ENCODE data around the gene TDRD10. TPM values are rescaled to one million over a fixed set of nuclear protein-coding genes. Genes with fewer than 3 reads are reported as not detected.
A peak's percentile ranks its signal among the peaks of the same experiment; 100 is the strongest.

TDRD10 gene
- total RNA-seq, 1 experiment from 2014 or later: not detected

DNA sequence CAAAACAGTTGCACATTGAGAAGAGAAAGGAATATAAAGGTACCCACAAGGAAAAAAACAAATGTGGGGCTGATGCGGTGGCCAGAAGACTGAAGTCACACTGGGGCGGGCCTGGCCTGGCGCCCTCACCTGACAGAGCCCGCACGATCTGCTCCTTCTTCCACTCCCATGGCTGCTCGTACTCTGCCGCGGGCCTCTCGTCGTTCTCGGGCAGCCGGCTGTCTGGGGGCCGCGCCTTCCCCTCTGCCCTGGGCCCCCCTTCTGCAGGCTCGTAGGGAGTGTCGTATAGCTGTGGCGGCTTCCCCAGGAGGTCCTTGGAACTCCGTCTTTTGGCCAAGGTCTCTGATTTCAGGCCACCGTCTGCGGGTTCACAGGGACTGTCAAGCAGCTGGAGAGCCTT, 13.1 kb upstream of the TDRD10 start:
- Histone ChIP-seq H3K4me3 (no peak overlapping the region), H3K36me3 (no peaks in the 10 kb centered on the region), H3K27ac (no peak overlapping the region), H3K4me1 (replicated peaks) (peaks cover 8% of the 10 kb centered on the region), H3K27me3 (replicated peaks) (peaks cover 48% of the 10 kb centered on the region), H3K9me3 (replicated peaks) (no peaks in the 10 kb centered on the region)
- no peak for DNase-seq (ENCODE audit: low read depth in 1 of 2, low spot score in 2 of 2)

DNA sequence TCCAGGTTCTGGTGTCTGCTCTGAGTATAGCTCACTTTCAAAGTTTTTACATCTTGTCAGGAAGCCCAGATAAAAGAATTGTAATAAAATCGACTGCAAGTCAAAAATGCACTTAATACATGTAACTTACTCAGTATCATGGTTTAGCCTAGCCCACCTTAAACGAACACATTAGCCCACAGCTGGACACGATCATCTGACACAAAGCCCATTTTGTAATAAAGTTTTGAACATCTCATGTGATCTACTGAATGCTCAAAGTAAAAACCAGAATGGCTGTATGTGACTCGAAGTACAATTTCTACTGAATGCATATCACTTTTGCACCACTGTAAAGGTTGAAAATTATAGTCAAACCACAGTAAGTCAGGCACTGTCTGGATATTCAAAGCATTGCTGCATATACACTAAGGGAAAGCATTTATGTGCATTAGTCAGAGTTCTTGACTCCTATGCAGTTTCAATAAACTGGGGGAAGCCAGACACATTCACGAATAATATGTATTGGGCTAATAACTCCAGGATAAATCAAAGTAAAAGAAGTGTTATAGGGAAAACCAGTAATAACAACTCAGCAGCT, 12.2 kb upstream of the TDRD10 start:
- Histone ChIP-seq H3K27ac (no peak overlapping the region), H3K36me3 (no peaks in the 10 kb centered on the region), H3K27me3 (replicated peaks) (peaks cover 54% of the 10 kb centered on the region), H3K4me3 (no peak overlapping the region), H3K4me1 (replicated peaks) (no peaks in the 10 kb centered on the region), H3K9me3 (replicated peaks) (no peaks in the 10 kb centered on the region; the same call in 1 of the 2 replicates)
- DNase-seq (ENCODE audit: low read depth in 1 of 2, low spot score in 2 of 2): no peak

DNA sequence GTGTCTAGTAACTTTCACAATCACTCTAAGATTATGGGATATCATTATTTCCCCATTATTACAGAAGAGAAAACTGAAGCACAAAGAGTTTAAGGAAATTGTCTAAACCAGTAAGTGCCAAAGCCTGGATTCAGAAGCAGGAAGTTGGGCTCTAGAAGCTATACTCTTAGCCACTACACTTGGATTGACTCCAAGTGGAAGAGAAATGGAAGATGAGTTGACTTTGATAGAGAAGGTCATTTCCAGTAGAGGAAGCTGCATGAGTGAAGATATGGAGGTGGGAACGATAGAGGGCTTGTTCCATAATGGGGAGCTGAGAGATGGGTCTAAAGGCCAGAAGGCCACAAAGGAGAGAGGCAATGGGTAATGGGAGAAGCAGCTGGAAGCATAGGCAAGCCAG, 11.7 kb upstream of the TDRD10 start:
- Histone ChIP-seq H3K27me3 (replicated peaks) (peaks cover 59% of the 10 kb centered on the region), H3K4me3 (no peak overlapping the region), H3K4me1 (replicated peaks) (no peaks in the 10 kb centered on the region), H3K36me3 (no peaks in the 10 kb centered on the region), H3K27ac (no peak overlapping the region), H3K9me3 (replicated peaks) (no peaks in the 10 kb centered on the region; the same call in 1 of the 2 replicates)
- no peak for DNase-seq (ENCODE audit: low read depth in 1 of 2, low spot score in 2 of 2)

DNA sequence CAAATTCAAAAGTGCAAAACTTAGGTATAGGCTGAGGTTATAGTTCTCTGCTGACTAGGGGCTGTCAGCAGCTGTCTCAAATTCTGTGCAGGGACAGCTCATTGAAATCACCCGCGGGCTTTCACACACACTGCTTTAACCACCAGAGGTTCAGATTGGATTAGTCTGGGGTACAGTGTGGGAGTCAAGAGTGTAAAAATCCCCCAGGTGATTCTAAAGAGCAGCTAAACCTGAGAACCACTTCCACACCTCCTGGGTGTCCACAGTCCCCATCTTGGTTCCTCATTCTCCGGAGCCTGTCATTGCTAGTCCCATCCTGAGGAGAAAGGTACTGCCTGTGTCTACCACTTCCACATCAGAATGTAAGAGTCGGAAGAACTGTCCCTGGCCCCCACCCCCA, 9.9 kb upstream of the TDRD10 start:
- H3K4me3 ChIP-seq: no peak overlapping the region
- no peaks in the 10 kb centered on the region; the same call in 1 of the 2 replicates for H3K9me3 ChIP-seq (replicated peaks)
- H3K4me1 ChIP-seq (replicated peaks): no peaks in the 10 kb centered on the region
- DNase-seq (ENCODE audit: low read depth in 1 of 2, low spot score in 2 of 2): no peak
- H3K36me3 ChIP-seq: no peaks in the 10 kb centered on the region
- peaks cover 75% of the 10 kb centered on the region for H3K27me3 ChIP-seq (replicated peaks)
- no peak overlapping the region for H3K27ac ChIP-seq

DNA sequence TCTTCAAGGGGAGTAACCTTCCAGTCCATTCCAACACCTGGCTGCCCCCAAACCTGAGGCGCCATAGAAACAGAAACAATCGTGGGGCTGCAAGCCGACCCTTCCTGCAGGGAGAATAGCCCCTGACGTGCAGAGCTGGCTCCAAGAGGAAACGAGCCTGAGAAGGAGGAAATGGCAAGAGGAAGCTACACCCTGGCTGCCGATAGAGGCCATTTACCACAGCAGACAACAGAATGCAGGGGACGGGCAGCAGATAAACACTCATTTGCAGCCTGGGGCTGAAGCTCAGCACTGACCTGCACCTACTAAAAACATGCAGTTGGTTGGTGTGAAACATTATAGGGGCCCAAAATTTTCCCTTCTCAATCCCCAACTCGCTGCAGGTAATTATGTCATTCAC, 8.7 kb upstream of the TDRD10 start:
- Histone ChIP-seq H3K27ac (no peak overlapping the region), H3K4me1 (replicated peaks) (no peaks in the 10 kb centered on the region), H3K4me3 (no peak overlapping the region), H3K9me3 (replicated peaks) (no peaks in the 10 kb centered on the region; the same call in 1 of the 2 replicates), H3K27me3 (replicated peaks) (peaks cover 81% of the 10 kb centered on the region), H3K36me3 (no peaks in the 10 kb centered on the region)
- DNase-seq (ENCODE audit: low read depth in 1 of 2, low spot score in 2 of 2): no peak

DNA sequence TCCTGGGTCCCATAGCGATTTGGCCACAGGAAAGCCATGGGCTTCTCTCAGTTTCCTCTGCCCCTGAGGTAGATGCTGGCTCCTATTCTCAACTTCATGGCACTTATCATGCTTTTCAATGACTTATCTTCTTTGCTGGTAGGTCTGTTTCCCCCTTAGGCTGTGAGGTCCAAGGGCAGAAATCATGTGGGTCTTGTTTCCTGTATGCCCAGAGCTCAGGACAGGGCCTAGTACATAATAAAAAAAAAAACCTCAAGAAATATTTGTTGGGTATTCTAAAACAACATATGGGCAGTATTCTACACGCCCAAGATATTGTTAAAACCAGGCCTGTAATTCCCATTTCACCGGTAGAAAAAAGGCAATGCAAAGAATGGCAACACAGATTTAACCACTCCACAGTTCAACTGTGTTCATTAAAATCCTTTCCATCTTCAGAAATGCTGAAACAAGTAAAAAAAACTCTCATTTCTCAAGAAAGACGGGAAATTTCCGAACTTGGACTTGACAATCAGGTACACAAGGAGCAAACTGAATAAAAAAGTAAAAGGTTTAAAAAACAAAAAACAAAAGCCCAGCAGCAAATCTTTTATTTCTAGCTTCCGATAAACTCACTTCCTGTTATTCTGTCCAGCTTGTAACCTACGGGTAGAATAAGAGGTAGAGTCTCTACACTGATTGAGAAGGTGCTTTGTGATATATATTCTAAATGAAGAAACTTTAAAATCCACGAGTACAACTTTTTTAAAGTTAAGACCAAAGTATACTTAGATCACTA, 6.3 kb upstream of the TDRD10 start:
- Histone ChIP-seq H3K36me3 (no peaks in the 10 kb centered on the region), H3K9me3 (replicated peaks) (no peaks in the 10 kb centered on the region; the same call in 1 of the 2 replicates), H3K27ac (no peak overlapping the region), H3K4me3 (no peak overlapping the region), H3K27me3 (replicated peaks) (peaks cover 87% of the 10 kb centered on the region), H3K4me1 (replicated peaks) (no peaks in the 10 kb centered on the region)
- no peak for DNase-seq (ENCODE audit: low read depth in 1 of 2, low spot score in 2 of 2)

DNA sequence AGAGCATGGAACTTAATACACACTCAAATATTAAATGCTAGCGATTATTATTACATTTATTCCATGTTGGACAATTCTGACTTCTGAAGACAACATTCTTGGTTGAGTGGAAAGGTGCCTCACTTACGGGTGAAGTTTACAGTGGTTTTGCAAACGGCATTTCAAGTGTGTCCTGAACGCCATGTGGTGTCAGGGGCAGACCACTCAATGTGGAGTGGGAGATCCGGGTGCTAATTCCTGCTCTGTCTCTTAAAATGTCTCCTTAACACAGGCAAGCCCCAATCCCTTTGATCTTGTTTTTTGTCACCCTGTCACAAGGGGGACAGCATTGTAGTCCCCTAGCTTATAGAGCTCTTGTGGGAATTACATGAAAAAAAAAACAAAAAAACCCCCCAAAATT, 5.6 kb upstream of the TDRD10 start:
- no peaks in the 10 kb centered on the region for H3K4me1 ChIP-seq (replicated peaks)
- no peaks in the 10 kb centered on the region for H3K36me3 ChIP-seq
- H3K9me3 ChIP-seq (replicated peaks): peaks cover under 1% of the 10 kb centered on the region; the same call in 1 of the 2 replicates
- peaks cover 87% of the 10 kb centered on the region for H3K27me3 ChIP-seq (replicated peaks)
- no peak for DNase-seq (ENCODE audit: low read depth in 1 of 2, low spot score in 2 of 2)
- H3K4me3 ChIP-seq: no peak overlapping the region
- H3K27ac ChIP-seq: no peak overlapping the region

DNA sequence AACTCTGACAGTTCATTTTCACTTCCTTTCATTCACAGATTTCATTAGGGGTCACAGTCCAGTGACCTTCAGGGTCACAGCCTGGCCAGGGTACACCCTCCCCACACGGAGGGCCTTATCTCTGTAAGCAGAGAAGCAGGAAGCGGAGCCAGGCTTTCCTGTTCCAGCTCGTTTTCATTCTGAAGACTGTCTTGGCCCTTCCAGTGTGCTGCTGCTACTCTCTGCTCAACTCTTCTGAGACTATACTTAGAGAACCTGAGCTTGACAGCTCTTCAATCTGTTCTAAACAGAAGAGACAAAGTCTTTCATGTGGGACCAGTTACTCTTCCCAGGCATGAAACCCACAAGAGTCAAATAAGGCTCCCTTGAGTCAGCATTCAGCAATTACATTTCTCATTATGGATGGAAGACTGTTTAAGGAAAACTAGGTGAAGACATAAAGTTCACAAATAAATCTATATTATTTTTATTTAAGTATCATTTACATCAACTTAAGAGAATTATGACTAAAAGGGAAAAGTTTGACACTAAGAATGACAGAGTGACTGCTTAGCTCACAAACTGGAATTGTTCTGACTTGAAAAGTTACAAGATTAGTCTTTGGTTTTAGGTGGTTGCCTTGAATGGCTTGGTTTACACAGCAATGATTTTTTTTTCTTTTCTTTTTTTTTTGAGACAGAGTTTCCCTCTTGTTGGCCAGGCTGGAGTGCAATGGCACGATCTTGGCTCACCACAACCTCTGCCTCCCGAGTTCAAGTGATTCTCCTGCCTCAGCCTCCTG, 4.8 kb upstream of the TDRD10 start:
- Histone ChIP-seq H3K36me3 (no peaks in the 10 kb centered on the region), H3K4me3 (no peak overlapping the region), H3K9me3 (replicated peaks) (peaks cover 6% of the 10 kb centered on the region), H3K4me1 (replicated peaks) (peaks cover 8% of the 10 kb centered on the region), H3K27ac (no peak overlapping the region), H3K27me3 (replicated peaks) (peaks cover 87% of the 10 kb centered on the region)
- DNase-seq (ENCODE audit: low read depth in 1 of 2, low spot score in 2 of 2): no peak

DNA sequence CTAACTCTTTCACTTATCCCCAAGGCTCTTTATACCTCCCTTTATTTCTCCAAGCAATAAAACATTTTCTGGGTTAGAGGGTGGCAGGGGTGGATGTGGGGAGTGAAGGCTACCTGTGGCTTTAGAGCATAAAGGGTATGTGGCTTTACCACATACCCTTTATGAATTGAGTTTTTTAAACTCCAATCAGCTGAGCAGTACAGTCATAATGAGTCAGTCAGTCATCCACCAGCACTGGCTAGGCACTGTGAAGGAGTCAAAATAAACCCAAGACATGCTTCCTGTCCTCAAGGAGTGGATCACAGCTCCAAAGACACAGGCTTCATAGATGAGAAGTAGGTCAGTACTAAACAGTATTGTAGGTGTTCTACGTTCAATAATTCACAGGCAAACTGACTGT, 2.6 kb upstream of the TDRD10 start:
- H3K27me3 ChIP-seq (replicated peaks): peaks cover 93% of the 10 kb centered on the region
- no peaks in the 10 kb centered on the region for H3K36me3 ChIP-seq
- H3K4me1 ChIP-seq (replicated peaks): peaks cover 8% of the 10 kb centered on the region
- H3K4me3 ChIP-seq: no peak overlapping the region
- H3K9me3 ChIP-seq (replicated peaks): peaks cover 12% of the 10 kb centered on the region
- DNase-seq (ENCODE audit: low read depth in 1 of 2, low spot score in 2 of 2): no peak
- no peak overlapping the region for H3K27ac ChIP-seq

DNA sequence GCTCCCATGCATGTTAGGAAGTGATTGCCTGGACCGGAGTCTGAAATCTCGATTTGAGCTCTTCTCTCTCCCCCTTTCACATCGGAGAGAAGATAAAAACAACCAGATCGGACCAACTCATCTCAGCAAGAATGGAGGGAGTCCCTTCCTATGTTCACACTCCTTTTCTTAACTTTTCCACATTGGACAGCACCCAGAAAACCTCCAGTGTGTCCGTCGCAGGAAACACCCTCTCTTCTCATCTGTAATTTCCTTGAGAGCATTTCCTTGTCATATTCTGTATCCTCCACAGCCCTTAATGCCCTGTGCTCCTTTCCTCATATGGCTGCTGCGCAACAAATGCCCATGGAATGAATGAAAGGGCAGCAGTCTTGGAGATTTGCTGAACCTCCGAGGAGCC, 1.5 kb upstream of the TDRD10 start:
- DNase-seq (ENCODE audit: low read depth in 1 of 2, low spot score in 2 of 2): no peak
- no peak overlapping the region for H3K27ac ChIP-seq
- H3K4me1 ChIP-seq (replicated peaks): peaks cover 8% of the 10 kb centered on the region
- peaks cover 89% of the 10 kb centered on the region for H3K27me3 ChIP-seq (replicated peaks)
- peaks cover 12% of the 10 kb centered on the region for H3K9me3 ChIP-seq (replicated peaks)
- no peaks in the 10 kb centered on the region for H3K36me3 ChIP-seq
- H3K4me3 ChIP-seq: no peak overlapping the region

DNA sequence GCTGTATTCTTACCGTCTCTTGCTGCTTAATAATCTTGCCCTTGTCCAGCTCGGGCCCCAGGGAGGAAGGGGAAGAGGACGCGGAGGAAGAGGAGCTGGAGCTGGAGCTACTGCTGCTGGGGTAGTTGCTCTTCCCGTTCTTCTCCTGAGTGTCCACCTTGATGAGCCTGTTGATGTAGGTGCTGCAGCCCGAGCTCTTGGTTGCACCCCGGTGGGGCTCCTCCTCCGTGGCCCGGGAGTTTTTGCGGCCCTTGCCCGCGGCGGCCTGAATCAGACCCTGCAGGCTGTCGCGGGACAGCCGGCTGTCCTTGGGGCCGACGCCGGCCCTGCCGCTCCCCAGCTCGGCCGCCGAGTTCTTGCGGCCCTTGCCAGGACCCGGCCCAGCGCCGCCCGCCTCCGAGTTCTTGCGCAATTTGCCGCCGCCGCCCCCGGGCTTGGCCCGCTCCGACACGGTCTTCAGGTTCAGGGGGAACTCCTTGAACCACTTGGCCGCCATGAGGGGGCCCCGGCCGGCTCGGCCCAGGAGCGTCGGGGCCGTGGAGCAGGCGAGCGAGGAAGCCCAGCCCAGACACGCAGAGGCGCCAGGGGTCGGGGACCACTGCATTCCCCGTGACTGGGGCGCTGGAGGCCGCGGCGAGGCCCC, 475 bp upstream of the TDRD10 start:
- Histone ChIP-seq H3K4me1 (replicated peaks) (peaks cover 8% of the 10 kb centered on the region), H3K4me3 (no peak overlapping the region), H3K27me3 (replicated peaks) (peaks cover 84% of the 10 kb centered on the region), H3K27ac (no peak overlapping the region), H3K36me3 (no peaks in the 10 kb centered on the region), H3K9me3 (replicated peaks) (peaks cover 14% of the 10 kb centered on the region)
- DNase-seq (ENCODE audit: low read depth in 1 of 2, low spot score in 2 of 2): no peak

DNA sequence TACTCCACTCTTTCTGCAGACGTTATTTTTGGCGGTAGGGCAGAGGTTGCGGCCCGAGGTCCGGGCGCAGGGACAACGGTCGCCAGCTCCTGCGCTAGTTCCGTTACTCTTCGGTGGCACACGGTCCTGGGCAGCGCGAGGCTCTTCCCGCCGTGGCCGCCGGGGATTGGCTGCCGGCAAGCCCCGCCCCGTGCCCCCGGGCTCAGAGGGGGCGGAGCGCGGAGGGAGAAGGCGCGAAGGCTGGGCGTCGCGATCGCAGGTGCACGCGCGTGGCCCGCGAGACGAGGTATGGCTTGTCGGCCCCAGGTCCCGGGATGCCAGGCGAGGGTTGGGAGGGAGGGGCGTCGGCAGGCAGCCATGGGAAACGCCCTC, 711 bp downstream of the TDRD10 start:
- no peak for DNase-seq (ENCODE audit: low read depth in 1 of 2, low spot score in 2 of 2)
- Histone ChIP-seq H3K36me3 (no peaks in the 10 kb centered on the region), H3K9me3 (replicated peaks) (peaks cover 14% of the 10 kb centered on the region), H3K4me3 (no peak overlapping the region), H3K4me1 (replicated peaks) (peaks cover 8% of the 10 kb centered on the region), H3K27ac (no peak overlapping the region), H3K27me3 (replicated peaks) (peaks cover 84% of the 10 kb centered on the region)

DNA sequence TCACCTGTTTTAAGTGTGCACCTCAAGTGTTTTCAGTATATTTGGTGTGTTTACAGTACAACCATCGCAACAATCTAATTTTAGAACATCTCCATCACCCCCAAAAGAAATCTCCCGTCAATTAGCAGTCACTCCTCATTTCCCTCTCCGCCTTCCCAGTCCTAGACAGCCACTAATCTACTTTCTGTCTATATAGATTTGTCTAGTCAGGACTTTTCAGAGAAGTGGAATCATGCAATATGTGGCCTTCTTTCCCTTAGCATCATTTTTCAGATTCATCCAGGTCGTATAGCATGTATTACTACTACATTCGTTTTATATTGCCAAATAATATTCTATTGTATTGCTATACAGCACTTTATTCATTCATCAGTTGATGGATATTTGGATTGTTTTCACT, 1.9 kb downstream of the TDRD10 start:
- peaks cover 87% of the 10 kb centered on the region for H3K27me3 ChIP-seq (replicated peaks)

More for the DNA sequence above, 1.9 kb downstream of the TDRD10 start:
- Histone ChIP-seq H3K27ac (no peak overlapping the region), H3K4me3 (no peak overlapping the region), H3K9me3 (replicated peaks) (peaks cover 14% of the 10 kb centered on the region), H3K36me3 (no peaks in the 10 kb centered on the region), H3K4me1 (replicated peaks) (peaks cover 8% of the 10 kb centered on the region)
- peak in 1 of 2 experiments; percentile 7 for DNase-seq (ENCODE audit: low read depth in 1 of 2, low spot score in 2 of 2)

Data from SJSA1 (cell line).